SK-N-SH (cell line): ENCODE data around the gene PIGP. TPM values are rescaled to one million over a fixed set of nuclear protein-coding genes. Genes with fewer than 3 reads are reported as not detected.

ENCODE experiments used
- CTCF ChIA-PET: fragments of 300-600, 350-600 bp; formaldehyde crosslinking; extraction: SDS; loops from one replicate; lab custom pipeline; 2021; lab: Yijun Ruan, JAX
- POLR2A ChIA-PET: fragments of 350-600 bp; sonication (Branson Sonifier 250); formaldehyde crosslinking; extraction: SDS; loops from one replicate; lab custom pipeline; 2020; ENCODE audit warnings: antibody characterized with exemption, inconsistent platforms; lab: Yijun Ruan, JAX
- DNase-seq: peaks from one replicate; pipeline ENCODE4 v3.0.0; 2012
- H2AFZ ChIP-seq: fragments of 200-600 bp; sonication (generic); 2 replicates; pipeline ENCODE4 v1.8.1; 2016; ENCODE audit warnings: antibody characterized with exemption, mild to moderate bottlenecking, low read depth
- H3F3A ChIP-seq: fragments of 200-600 bp; sonication (generic); replicated peaks from 2 replicates; pipeline ENCODE3; 2016; ENCODE audit warnings: antibody characterized with exemption, mild to moderate bottlenecking; ENCODE audit not compliant: insufficient read depth
- H3K27ac ChIP-seq, 2 experiments: fragments of 200-500 bp in 1 of 2; fragments of 200-600 bp in 1 of 2; sonication (Bioruptor generic) in 1 of 2; sonication (generic), shearing (Covaris generic) in 1 of 2; 2 replicates each; pipeline versions ENCODE4 v1.5.1 to v1.6.1; 2014 to 2016; ENCODE audit warnings: low read depth in 2 of 2, inconsistent platforms in 1 of 2, low read length in 1 of 2, mild to moderate bottlenecking in 1 of 2, mixed read lengths in 1 of 2
- H3K27me3 ChIP-seq: fragments of 200-600 bp; sonication (generic), shearing (Covaris generic); 2 replicates; pipeline ENCODE4 v1.6.1; 2016; ENCODE audit warnings: mixed run types; ENCODE audit not compliant: insufficient read depth
- H3K36me3 ChIP-seq, 2 experiments: fragments of 200-500 bp in 1 of 2; fragments of 200-600 bp in 1 of 2; sonication (Bioruptor generic) in 1 of 2; sonication (generic) in 1 of 2; replicated peaks in 1 of 2; 2 replicates each; pipeline versions ENCODE3 to v1.5.1; 2014 to 2016; ENCODE audit warnings: low read length in 1 of 2, mild to moderate bottlenecking in 1 of 2; ENCODE audit not compliant: insufficient read depth in 2 of 2, control insufficient read depth in 1 of 2
- H3K4me1 ChIP-seq, 2 experiments: fragments of 200-500 bp in 1 of 2; fragments of 200-600 bp in 1 of 2; sonication (Bioruptor generic) in 1 of 2; sonication (generic), shearing (Covaris generic) in 1 of 2; 2 replicates each; pipeline versions ENCODE4 v1.5.1 to v1.6.1; 2014 to 2016; ENCODE audit warnings: low read depth in 1 of 2, low read length in 1 of 2, mixed run types in 1 of 2; ENCODE audit not compliant: insufficient read depth in 2 of 2, control insufficient read depth in 1 of 2
- H3K4me2 ChIP-seq: fragments of 200-600 bp; sonication (generic), shearing (Covaris generic); 2 replicates; pipeline ENCODE4 v1.6.1; 2017; ENCODE audit warnings: mixed run types
- H3K4me3 ChIP-seq, 2 experiments: fragments of 200-500 bp in 1 of 2; fragments of 200-600 bp in 1 of 2; sonication (Bioruptor generic) in 1 of 2; sonication (generic), shearing (Covaris generic) in 1 of 2; 2 replicates each; pipeline versions ENCODE4 v1.5.1 to v1.8.1; 2014 to 2016; ENCODE audit warnings: low read depth in 2 of 2, inconsistent platforms in 1 of 2, low read length in 1 of 2, mild to moderate bottlenecking in 1 of 2, mixed read lengths in 1 of 2, moderate library complexity in 1 of 2
- H3K79me2 ChIP-seq: fragments of 200-600 bp; sonication (generic); 2 replicates; pipeline ENCODE4 v1.8.1; 2017; ENCODE audit warnings: mild to moderate bottlenecking; ENCODE audit not compliant: insufficient read depth
- H3K9ac ChIP-seq: fragments of 200-600 bp; sonication (generic); 2 replicates; pipeline ENCODE4 v1.6.1; 2017; ENCODE audit warnings: mixed run types
- H3K9me2 ChIP-seq: fragments of 200-600 bp; sonication (generic); 2 replicates; pipeline ENCODE4 v1.6.1; 2017; ENCODE audit warnings: mixed run types
- H3K9me3 ChIP-seq: fragments of 200-600 bp; sonication (generic); 2 replicates; pipeline ENCODE4 v1.6.1; 2017; ENCODE audit warnings: mixed run types, mild to moderate bottlenecking, moderate library complexity
- H4K20me1 ChIP-seq: fragments of 200-600 bp; sonication (generic); 2 replicates; pipeline ENCODE4 v1.6.1; 2017; ENCODE audit warnings: mild to moderate bottlenecking, mixed run types; ENCODE audit not compliant: insufficient read depth
- CHD2 ChIP-seq: fragments of 150-350 bp; IDR thresholded peaks from 2 replicates; pipeline ENCODE4 v1.6.1; 2018; ENCODE audit warnings: low read length; ENCODE audit not compliant: partially characterized antibody
- EZH2phosphoT487 ChIP-seq: fragments of 200-600 bp; sonication (generic); IDR thresholded peaks from 2 replicates; pipeline ENCODE4 v1.6.1; 2017; ENCODE audit warnings: low read depth, mixed run types, mild to moderate bottlenecking, antibody characterized with exemption, moderate library complexity, borderline replicate concordance
- FOXJ3 ChIP-seq: sonication (generic); formaldehyde crosslinking; IDR thresholded peaks from 2 replicates; pipeline ENCODE4 v1.5.1; 2020; ENCODE audit warnings: mild to moderate bottlenecking, missing genetic modification reagents
- FOXM1 ChIP-seq: IDR thresholded peaks from 2 replicates; pipeline ENCODE4 v1.4.0; 2012; ENCODE audit warnings: low read depth, mild to moderate bottlenecking
- IRF3 ChIP-seq: fragments of 150-350 bp; IDR thresholded peaks from 2 replicates; pipeline ENCODE4 v1.6.1; 2016; ENCODE audit warnings: mild to moderate bottlenecking, low read depth, low read length
- JUND ChIP-seq: IDR thresholded peaks from 2 replicates; pipeline ENCODE4 v1.4.0; 2012
- MEF2A ChIP-seq: IDR thresholded peaks from 2 replicates; pipeline ENCODE4 v1.4.0; 2012; ENCODE audit warnings: low read depth, borderline replicate concordance
- MXI1 ChIP-seq: IDR thresholded peaks from 2 replicates; pipeline ENCODE4 v1.6.1; 2012; ENCODE audit warnings: mild to moderate bottlenecking, low read depth, low read length, improper control_type of control experiment
- NFIC ChIP-seq: IDR thresholded peaks from 2 replicates; pipeline ENCODE4 v1.4.0; 2012; ENCODE audit warnings: borderline replicate concordance
- POLR2AphosphoS5 ChIP-seq: IDR thresholded peaks from 2 replicates; pipeline ENCODE4 v1.6.1; 2012; ENCODE audit warnings: low read depth, low read length
- RAD21 ChIP-seq: IDR thresholded peaks from 2 replicates; pipeline ENCODE4 v1.6.1; 2012; ENCODE audit warnings: mild to moderate bottlenecking, low read length
- RCOR1 ChIP-seq: fragments of 150-350 bp; IDR thresholded peaks from 2 replicates; pipeline ENCODE4 v1.6.1; 2017; ENCODE audit warnings: antibody characterized with exemption, low read length
- RXRA ChIP-seq: IDR thresholded peaks from 2 replicates; pipeline ENCODE4 v1.4.0; 2012; ENCODE audit warnings: low read depth, mild to moderate bottlenecking, borderline replicate concordance
- SMC3 ChIP-seq: IDR thresholded peaks from 2 replicates; pipeline ENCODE4 v1.6.1; 2012; ENCODE audit warnings: low read depth, low read length, improper control_type of control experiment
- USF1 ChIP-seq: IDR thresholded peaks from 2 replicates; pipeline ENCODE4 v1.4.0; 2012; ENCODE audit warnings: low read depth, borderline replicate concordance
- WGBS: methylation state at CpG from one replicate; pipeline ENCODE4 v1.1.6; 2017; ENCODE audit warnings: low lambda C conversion rate; 5-methylcytosine and 5-hydroxymethylcytosine counted together
- polyA plus RNA-seq, 3 experiments: library from polyadenylated mRNA; depleted of rRNA; stranded (reverse); fragments of >200 nt; gene quantifications; 2 replicates each; pipeline ENCODE4 v1.2.3, GENCODE V29; 2012
- TF ChIP-seq, protein P1 (sequence below): IDR thresholded peaks from 2 replicates; pipeline ENCODE4 v1.6.1; 2012; ENCODE audit warnings: mild to moderate bottlenecking, low read depth, low read length, moderate library complexity
- TF ChIP-seq, protein P2 (sequence below): IDR thresholded peaks from 2 replicates; pipeline ENCODE4; 2012

Gene PIGP
- polyA plus RNA-seq, 1 of the 3 experiments (the other 2 are of a cell fraction) = 28.3 TPM

- H3K4me2 ChIP-seq = no peak overlapping the region
- no peak overlapping the region for H2AFZ ChIP-seq
- POLR2A ChIA-PET = no interaction called here
- WGBS = 92% methylated on average over 7 of the region's 7 CpGs
- 0 out of 2 replicates have a peak, but pooled peaks cover 3% of the 10 kb centered on the region for H3K9me2 ChIP-seq
- H3K27ac ChIP-seq = no peak overlapping the region
- no peaks in the 10 kb centered on the region for H4K20me1 ChIP-seq
- no peak for DNase-seq
- no peaks in the 10 kb centered on the region for H3K36me3 ChIP-seq
- peaks cover 9 to 12% of the 10 kb centered on the region in 2 experiments; a peak in 3 of 4 replicates for H3K4me1 ChIP-seq
- TF ChIP-seq JUND (no peak), RCOR1 (no peak), FOXM1 (no peak), FOXJ3 (CRISPR knock-in tag) (no peak), MXI1 (no peak), RXRA (no peak), RAD21 (no peak), MEF2A (no peak), USF1 (no peak), SMC3 (no peak), IRF3 (no peak), NFIC (no peak), POLR2AphosphoS5 (no peak), EZH2phosphoT487 (no peak), CHD2 (no peak)
- TF ChIP-seq, protein P1, sequence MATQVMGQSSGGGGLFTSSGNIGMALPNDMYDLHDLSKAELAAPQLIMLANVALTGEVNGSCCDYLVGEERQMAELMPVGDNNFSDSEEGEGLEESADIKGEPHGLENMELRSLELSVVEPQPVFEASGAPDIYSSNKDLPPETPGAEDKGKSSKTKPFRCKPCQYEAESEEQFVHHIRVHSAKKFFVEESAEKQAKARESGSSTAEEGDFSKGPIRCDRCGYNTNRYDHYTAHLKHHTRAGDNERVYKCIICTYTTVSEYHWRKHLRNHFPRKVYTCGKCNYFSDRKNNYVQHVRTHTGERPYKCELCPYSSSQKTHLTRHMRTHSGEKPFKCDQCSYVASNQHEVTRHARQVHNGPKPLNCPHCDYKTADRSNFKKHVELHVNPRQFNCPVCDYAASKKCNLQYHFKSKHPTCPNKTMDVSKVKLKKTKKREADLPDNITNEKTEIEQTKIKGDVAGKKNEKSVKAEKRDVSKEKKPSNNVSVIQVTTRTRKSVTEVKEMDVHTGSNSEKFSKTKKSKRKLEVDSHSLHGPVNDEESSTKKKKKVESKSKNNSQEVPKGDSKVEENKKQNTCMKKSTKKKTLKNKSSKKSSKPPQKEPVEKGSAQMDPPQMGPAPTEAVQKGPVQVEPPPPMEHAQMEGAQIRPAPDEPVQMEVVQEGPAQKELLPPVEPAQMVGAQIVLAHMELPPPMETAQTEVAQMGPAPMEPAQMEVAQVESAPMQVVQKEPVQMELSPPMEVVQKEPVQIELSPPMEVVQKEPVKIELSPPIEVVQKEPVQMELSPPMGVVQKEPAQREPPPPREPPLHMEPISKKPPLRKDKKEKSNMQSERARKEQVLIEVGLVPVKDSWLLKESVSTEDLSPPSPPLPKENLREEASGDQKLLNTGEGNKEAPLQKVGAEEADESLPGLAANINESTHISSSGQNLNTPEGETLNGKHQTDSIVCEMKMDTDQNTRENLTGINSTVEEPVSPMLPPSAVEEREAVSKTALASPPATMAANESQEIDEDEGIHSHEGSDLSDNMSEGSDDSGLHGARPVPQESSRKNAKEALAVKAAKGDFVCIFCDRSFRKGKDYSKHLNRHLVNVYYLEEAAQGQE = no peak
- TF ChIP-seq, protein P2, sequence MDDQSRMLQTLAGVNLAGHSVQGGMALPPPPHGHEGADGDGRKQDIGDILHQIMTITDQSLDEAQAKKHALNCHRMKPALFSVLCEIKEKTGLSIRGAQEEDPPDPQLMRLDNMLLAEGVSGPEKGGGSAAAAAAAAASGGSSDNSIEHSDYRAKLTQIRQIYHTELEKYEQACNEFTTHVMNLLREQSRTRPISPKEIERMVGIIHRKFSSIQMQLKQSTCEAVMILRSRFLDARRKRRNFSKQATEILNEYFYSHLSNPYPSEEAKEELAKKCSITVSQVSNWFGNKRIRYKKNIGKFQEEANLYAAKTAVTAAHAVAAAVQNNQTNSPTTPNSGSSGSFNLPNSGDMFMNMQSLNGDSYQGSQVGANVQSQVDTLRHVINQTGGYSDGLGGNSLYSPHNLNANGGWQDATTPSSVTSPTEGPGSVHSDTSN = no peak
- no peak overlapping the region for H3K4me3 ChIP-seq
- CTCF ChIA-PET = interaction anchor here (0.8 to 1.7 kb wide), 2 partner anchors 67 to 80 kb away, joined by 3 to 4 read pairs; no protein-coding TSS in a partner anchor
- no peaks in the 10 kb centered on the region for H3K79me2 ChIP-seq
- H3K9me3 ChIP-seq = no peaks in the 10 kb centered on the region
- H3K9ac ChIP-seq = no peak overlapping the region
- H3F3A ChIP-seq = peaks cover 10% of the 10 kb centered on the region
- no peaks in the 10 kb centered on the region for H3K27me3 ChIP-seq
Measured at GRCh38 chr21:37057614-37058013, 15.3 kb downstream of the PIGP start.
